ENCODE results near the gene NKX2-4.
"Not testable (repeated sequence)": the region's sequence is repeated elsewhere in the genome, so short reads cannot be mapped to it uniquely, and the experiment has no call there.

NKX2-4 gene

GRCh38 chr20:21397341-21398108 lies at the start of gene NKX2-4:
Gene NKX2-4, minus strand, starts transcription at chr20:21397526. Its CDS starts 127 bp downstream, at chr20:21397399.
- DNase-seq, result no peak

GRCh38 chr20:21437816-21438215 lies 40.5 kb upstream of the NKX2-4 start:
- DNase-seq, result no peak

- no peak for DNase-seq
These were observed 39.9 kb upstream of the NKX2-4 start for GRCh38 chr20:21437248-21437647.

GRCh38 chr20:21436205-21436604 lies 38.9 kb upstream of the NKX2-4 start:
- no peak for DNase-seq

DNA sequence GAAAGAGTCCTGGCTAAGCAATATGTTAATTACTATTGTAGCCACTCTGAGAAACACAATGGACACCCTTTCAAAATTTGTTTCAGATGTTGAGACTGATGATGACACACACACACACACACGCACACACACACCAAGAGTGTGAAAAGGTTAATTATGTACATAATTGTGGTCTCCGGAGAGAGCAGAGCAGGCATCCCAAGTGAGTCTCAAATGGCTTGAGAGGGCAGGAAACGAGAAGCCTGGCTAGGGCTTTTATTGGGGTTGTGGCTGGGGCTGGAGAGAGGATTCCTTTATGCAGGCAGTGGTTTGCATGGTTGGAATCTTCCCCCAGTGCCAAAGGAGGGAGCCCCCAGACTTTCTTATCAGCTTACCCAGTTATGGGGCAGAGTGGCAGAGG lies 38.2 kb upstream of the NKX2-4 start:
- no peak for DNase-seq

- no peak for DNase-seq
These were observed 36.1 kb upstream of the NKX2-4 start for GRCh38 chr20:21433329-21433890.

- DNase-seq, result no peak
These were observed 35.6 kb upstream of the NKX2-4 start for GRCh38 chr20:21432911-21433310.

DNA sequence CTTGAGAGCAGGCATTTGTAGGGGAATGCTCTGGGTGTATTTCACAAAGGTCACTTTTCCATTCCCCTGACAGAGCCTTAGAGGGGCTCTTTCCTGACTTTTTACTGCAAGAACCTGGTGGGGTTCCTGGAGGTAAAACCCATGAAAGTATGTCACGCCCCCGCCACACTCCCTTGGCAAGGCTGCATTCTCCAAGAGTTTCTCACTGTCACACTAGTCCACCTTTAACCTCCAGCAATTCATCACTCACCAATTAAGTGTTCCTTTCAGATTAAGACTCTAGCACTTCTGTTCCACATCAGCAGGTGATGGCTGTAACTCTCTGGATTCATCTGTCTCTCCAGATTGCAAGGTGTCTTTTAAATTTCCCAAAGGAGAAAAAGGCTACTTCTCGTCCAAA lies 32.7 kb upstream of the NKX2-4 start:
- DNase-seq, result no peak

DNA sequence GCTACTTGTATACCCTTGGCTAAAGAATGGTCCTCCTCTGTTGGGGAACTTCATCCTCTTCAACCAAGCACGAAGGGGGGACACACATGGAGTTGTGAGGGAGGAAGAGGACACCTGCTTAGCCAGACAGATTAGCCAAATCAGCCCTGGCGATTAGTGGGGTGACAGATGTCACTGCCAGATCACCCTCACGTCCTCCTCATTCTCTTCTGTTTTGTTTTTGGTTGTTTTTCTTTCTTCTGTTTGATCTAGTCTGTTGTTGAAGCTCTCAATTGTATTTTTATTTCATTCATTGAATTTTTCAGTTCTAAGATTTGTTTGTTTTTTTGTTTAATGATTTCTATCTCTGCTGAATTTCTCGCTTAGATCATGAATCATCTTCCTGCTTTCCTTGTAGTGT lies 27.5 kb upstream of the NKX2-4 start:
- no peak for DNase-seq

DNA sequence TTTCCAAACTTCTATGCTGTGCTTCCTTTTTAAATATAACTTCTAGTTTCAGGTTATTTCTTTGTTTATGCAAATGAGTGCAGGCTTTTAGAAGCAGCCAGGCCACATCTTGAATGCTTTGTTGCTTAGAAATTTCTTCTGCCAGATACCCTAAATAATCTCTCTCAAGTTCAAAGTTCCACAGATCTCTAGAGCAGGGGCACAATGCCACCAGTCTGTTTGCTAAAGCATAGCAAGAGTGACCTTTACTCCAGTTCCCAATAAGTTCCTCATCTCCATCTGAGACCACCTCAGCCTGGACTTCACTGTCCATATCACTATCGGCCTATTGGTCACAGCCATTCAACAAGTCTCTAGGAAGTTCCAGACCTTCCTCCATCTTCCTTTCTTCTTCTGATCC lies 26.4 kb upstream of the NKX2-4 start:
- not testable (repeated sequence) for DNase-seq

DNA sequence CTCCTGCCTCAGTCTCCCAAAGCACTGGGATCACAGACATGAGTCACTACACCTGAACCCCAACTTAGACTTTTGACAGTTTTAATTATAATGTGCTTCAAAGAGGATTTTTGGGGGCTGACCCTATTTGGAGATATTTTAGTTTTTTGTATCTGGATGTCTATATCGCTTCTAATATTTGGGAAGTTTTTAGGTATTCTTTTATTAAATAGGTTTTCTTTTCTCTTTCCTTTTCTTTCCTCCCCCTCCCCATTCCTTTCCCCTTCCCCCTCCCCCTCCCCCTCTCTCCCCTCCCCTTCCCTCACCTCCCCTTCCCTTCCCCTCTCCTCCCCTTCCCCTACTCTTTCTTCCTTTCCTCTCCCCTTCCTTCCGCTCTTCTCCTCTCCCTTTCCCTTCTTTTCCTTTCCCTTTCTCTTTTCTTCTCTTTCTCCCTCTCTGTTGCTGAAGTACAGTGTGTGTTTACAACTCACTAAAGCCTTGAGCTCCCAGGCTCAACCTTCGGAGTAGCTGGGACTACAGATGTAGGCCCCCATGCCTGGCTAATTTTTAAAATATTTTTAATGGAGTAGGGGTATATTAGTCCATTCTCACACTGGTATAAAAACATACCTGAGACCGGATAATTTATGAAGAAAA lies 24.4 kb upstream of the NKX2-4 start:
- DNase-seq, result no peak

DNA sequence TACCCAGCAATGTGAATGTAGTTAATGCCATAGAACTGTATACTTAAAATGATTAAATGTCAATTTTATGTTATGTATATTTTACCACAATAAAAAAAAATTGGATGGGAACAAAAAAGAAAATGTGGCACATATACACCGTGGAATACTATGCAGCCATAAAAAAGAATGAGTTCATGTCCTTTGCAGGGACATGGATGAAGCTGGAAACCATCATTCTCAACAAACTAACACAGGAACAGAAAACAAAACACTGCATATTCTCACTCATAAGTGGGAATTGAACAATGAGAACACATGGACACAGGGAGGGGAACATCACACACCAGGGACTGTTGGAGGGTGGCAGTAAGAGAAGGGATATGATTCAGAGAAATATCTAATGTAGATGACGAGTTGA lies 21.8 kb upstream of the NKX2-4 start:
- DNase-seq, result not testable (repeated sequence)

DNA sequence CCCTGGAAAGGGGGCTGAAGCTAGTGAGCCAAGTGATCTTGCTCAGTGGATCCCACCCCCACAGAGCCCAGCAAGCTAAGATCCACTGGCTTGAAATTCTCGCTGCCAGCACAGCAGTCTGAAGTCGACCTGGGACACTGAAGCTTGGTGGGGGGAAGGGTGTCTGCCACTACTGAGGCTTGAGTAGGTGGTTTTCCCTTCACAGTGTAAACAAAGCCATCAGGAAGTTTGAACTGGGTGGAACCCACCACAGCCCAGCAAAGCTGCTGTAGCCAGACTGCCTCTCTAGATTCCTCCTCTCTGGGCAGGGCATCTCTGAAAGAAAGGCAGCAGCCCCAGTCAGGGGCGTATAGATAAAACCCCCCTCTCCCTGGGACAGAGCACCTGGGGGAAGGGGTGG lies 16.7 kb upstream of the NKX2-4 start:
- DNase-seq, result not testable (repeated sequence)

DNA sequence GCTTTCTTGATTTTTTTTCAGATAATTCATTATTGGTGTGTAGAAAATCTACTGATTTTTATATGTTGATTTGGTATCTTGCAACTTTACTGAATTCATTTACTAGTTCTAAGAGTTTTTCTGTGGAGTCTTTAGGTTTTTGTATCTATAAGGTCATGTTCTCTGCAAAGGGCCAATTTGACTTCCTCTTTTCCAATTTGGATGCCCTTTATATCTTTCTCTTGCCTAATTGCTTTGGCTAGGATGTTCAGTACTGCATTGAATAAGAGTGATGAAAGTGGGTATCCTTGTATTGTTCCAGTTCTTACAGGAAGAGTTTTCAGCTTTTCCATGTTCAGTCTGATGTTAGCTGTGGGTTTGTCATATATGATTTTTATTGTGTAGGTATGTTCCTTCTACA lies 14.4 kb upstream of the NKX2-4 start:
- DNase-seq, result no peak

- no peak for DNase-seq
These were observed 1.7 kb upstream of the NKX2-4 start for GRCh38 chr20:21399005-21399475.

DNA sequence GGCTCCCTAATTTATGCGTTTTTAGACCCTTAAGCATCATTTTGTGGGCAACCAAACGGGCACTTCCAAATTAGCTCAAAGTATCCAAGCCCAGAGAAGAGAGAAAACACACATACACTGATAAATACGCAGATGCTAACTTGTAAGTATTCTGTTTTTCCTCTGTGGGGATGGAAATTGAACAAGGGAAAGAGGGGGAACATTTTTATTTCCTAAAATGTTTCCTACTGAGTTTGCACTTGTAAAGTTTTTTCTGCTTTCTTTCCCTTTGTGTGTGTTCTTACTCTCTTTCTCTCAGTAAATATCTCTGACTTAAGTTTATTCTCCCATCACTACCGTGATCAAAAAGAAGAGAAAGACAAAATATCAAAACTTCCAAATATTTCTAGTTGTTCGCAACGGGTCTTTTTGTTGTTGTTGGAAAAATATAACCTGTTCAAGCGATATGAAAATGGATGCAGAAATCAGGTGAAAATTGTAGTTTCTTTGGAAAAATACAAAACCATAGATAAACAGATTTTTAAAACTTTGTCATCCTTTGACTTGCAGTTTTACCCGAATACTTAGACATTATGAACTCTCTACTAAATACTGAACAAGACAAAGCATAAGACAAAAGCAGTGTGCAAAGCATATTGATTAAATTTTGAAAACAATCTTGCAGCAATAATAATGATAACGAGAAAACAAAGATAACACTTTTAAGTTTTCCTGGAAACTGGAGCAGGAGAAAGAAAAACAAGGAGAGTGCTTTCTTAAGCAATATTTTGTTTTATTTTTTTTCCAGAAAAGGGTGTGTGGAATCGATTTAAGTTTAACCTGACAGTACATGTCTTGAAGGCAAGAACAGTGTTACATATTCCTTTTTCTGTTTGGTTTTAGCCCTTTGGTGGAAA lies 1.0 kb upstream of the NKX2-4 start:
- no peak for DNase-seq

GRCh38 chr20:21396599-21397340 lies 556 bp downstream of the NKX2-4 start:
- DNase-seq, result no peak

DNA sequence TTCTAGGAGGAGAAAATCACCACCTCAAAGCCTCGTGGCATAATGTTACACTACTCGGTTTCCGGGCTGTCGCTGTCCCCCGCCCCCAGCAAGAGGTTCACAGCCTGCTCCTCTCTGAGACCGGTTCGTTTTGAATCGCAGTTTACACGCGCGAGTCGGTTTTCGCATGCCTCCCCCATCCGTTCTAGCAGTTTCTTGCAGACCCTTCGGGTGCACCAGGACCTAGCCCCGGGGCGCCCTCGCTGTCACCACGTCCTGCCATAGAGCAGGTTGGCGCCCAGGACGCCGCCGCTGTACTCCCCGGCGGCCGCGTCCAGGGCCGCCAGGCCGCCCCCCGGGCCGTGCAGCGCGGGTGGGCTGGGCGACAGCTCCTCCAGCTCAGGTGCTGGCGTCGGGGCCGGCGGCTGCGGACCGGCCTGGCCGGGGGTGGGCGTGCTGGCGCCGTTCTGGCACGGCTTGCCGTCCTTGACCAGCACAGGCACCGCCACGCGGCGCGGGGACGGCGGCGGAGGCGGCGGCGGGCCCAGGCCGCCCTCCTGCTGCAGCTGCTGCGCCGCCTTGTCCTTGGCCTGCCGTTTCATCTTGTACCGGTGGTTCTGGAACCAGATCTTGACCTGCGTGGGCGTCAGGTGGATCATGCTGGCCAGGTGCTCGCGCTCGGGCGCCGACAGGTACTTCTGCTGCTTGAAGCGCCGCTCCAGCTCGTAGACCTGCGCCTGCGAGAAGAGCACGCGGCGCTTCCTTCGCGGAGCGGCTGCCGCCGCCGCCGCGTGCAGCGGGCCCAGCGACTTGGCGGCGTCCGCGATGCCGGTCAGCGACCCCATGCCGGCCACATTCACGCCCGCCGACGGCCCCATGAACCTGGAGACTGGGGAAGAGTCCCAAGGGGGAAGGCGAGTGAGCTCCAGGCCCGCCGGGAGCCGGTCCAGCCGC lies 1.4 kb downstream of the NKX2-4 start:
- no peak for DNase-seq

GRCh38 chr20:21395051-21395665 lies 2.2 kb downstream of the NKX2-4 start:
- no peak for DNase-seq

- no peak for DNase-seq
These were observed 2.8 kb downstream of the NKX2-4 start for GRCh38 chr20:21394551-21394950.
